ENCODE data around the gene STAG1. TPM values are rescaled to one million over a fixed set of nuclear protein-coding genes. Genes with fewer than 3 reads are reported as not detected.
"Not testable (repeated sequence)": the region's sequence is repeated elsewhere in the genome, so short reads cannot be mapped to it uniquely, and the experiment has no call there.

Gene STAG1
- polyA plus RNA-seq, 1 donor from 2014 or later: 30.8 TPM

- H3K27ac ChIP-seq (ENCODE audit: low read length): no peak overlapping the region
- H3K4me3 ChIP-seq (ENCODE audit: low read length): no peak overlapping the region
- no peaks in the 10 kb centered on the region for H3K79me2 ChIP-seq (replicated peaks; ENCODE audit: insufficient read depth, low read length)
- H2AFZ ChIP-seq (ENCODE audit: low read depth, low read length): no peak overlapping the region
- H3K9me3 ChIP-seq (ENCODE audit: low read length): no peaks in the 10 kb centered on the region
- H3K9ac ChIP-seq (ENCODE audit: low read length): no peak overlapping the region
- H3F3A ChIP-seq (ENCODE audit: insufficient read depth, low read length, poor library complexity, severe bottlenecking): no peaks in the 10 kb centered on the region
- no peaks in the 10 kb centered on the region for H3K27me3 ChIP-seq (ENCODE audit: insufficient read depth, low read depth, low read length)
- no peaks in the 10 kb centered on the region for H3K9me2 ChIP-seq (ENCODE audit: insufficient read depth, low read length)
- no peak overlapping the region for H3K4me2 ChIP-seq (ENCODE audit: low read length)
- peaks cover 4% of the 10 kb centered on the region for H3K36me3 ChIP-seq (ENCODE audit: insufficient read depth, low read length)
- H4K20me1 ChIP-seq (ENCODE audit: insufficient read depth): no peaks in the 10 kb centered on the region
- TF ChIP-seq TAF1 (IDR thresholded peaks at IDR 0.05; ENCODE audit: low read depth): no peak
- no peak for TF ChIP-seq REST (IDR thresholded peaks at IDR 0.05; ENCODE audit: borderline replicate concordance)
- no peak for TF ChIP-seq RAD21 (conservative IDR thresholded peaks at IDR 0.05)
- TF ChIP-seq SMC3 (conservative IDR thresholded peaks at IDR 0.05; ENCODE audit: poor library complexity): no peak
- TF ChIP-seq MXI1 (conservative IDR thresholded peaks at IDR 0.05; ENCODE audit: poor library complexity, severe bottlenecking): no peak
- TF ChIP-seq POLR2AphosphoS5 (IDR thresholded peaks at IDR 0.05): no peak
Measured at GRCh38 chr3:136377508-136377907, 374.7 kb downstream of the STAG1 start.

DNA sequence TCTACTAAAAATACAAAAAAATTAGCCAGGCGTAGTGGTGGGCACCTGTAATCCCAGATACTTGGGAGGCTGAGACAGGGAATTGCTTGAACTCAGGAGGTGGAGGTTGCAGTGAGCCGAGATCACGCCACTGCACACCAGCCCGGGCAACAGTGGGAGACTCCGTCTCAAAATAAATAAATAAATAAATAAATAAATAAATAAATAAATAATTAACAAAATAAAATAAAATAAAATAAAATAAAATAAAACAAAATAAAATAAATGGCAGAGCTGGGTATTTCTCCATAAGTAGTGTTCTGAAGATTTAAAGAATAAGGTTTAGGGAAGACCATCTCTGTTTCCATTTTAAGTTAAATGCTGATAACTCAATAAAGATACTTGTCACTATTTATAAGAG is 376.4 kb downstream of the STAG1 start:
- not testable (repeated sequence) for H3K9me3 ChIP-seq (ENCODE audit: low read length); H2AFZ ChIP-seq (ENCODE audit: low read depth, low read length); H3K27ac ChIP-seq (ENCODE audit: low read length); H3K4me2 ChIP-seq (ENCODE audit: low read length); H3K79me2 ChIP-seq (replicated peaks; ENCODE audit: insufficient read depth, low read length); H3K9ac ChIP-seq (ENCODE audit: low read length); H4K20me1 ChIP-seq (ENCODE audit: insufficient read depth); H3K9me2 ChIP-seq (ENCODE audit: insufficient read depth, low read length); H3K36me3 ChIP-seq (ENCODE audit: insufficient read depth, low read length); H3F3A ChIP-seq (ENCODE audit: insufficient read depth, low read length, poor library complexity, severe bottlenecking); H3K27me3 ChIP-seq (ENCODE audit: insufficient read depth, low read depth, low read length); H3K4me3 ChIP-seq (ENCODE audit: low read length)

GRCh38 chr3:136366289-136366688 is 385.9 kb downstream of the STAG1 start:
- H3F3A ChIP-seq (ENCODE audit: insufficient read depth, low read length, poor library complexity, severe bottlenecking): no peaks in the 10 kb centered on the region
- no peak overlapping the region for H2AFZ ChIP-seq (ENCODE audit: low read depth, low read length)
- H3K27me3 ChIP-seq (ENCODE audit: insufficient read depth, low read depth, low read length): no peaks in the 10 kb centered on the region
- TF ChIP-seq EZH2 (IDR thresholded peaks at IDR 0.05; ENCODE audit: borderline replicate concordance, insufficient read depth, low read length, poor library complexity, severe bottlenecking): no peak
- no peak for TF ChIP-seq EP300 (conservative IDR thresholded peaks at IDR 0.05; ENCODE audit: poor library complexity, severe bottlenecking)
- TF ChIP-seq POLR2AphosphoS5 (IDR thresholded peaks at IDR 0.05): no peak
- TF ChIP-seq, protein P1, sequence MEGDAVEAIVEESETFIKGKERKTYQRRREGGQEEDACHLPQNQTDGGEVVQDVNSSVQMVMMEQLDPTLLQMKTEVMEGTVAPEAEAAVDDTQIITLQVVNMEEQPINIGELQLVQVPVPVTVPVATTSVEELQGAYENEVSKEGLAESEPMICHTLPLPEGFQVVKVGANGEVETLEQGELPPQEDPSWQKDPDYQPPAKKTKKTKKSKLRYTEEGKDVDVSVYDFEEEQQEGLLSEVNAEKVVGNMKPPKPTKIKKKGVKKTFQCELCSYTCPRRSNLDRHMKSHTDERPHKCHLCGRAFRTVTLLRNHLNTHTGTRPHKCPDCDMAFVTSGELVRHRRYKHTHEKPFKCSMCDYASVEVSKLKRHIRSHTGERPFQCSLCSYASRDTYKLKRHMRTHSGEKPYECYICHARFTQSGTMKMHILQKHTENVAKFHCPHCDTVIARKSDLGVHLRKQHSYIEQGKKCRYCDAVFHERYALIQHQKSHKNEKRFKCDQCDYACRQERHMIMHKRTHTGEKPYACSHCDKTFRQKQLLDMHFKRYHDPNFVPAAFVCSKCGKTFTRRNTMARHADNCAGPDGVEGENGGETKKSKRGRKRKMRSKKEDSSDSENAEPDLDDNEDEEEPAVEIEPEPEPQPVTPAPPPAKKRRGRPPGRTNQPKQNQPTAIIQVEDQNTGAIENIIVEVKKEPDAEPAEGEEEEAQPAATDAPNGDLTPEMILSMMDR (IDR thresholded peaks at IDR 0.05; ENCODE audit: poor library complexity, severe bottlenecking): no peak
- TF ChIP-seq SMC3 (conservative IDR thresholded peaks at IDR 0.05; ENCODE audit: poor library complexity): no peak
- no peaks in the 10 kb centered on the region for H4K20me1 ChIP-seq (ENCODE audit: insufficient read depth)
- no peak overlapping the region for H3K4me2 ChIP-seq (ENCODE audit: low read length)
- peaks cover 3% of the 10 kb centered on the region for H3K36me3 ChIP-seq (ENCODE audit: insufficient read depth, low read length)
- no peak overlapping the region for H3K9ac ChIP-seq (ENCODE audit: low read length)
- H3K79me2 ChIP-seq (replicated peaks; ENCODE audit: insufficient read depth, low read length): no peaks in the 10 kb centered on the region
- H3K9me2 ChIP-seq (ENCODE audit: insufficient read depth, low read length): no peaks in the 10 kb centered on the region
- H3K4me3 ChIP-seq (ENCODE audit: low read length): no peak overlapping the region
- no peak overlapping the region for H3K27ac ChIP-seq (ENCODE audit: low read length)
- no peaks in the 10 kb centered on the region for H3K9me3 ChIP-seq (ENCODE audit: low read length)

Data from neural cell (in vitro differentiated cells).